Stimulated activated CD8-positive, alpha-beta memory T cell treated with anti-CD3 and anti-CD28 coated beads, Interleukin-7, amount 100 ng/mL, for 4 hours (primary cell): ENCODE data around the gene MZT2B.
"Not testable (repeated sequence)": the region's sequence is repeated elsewhere in the genome, so short reads cannot be mapped to it uniquely, and the experiment has no call there.

ENCODE experiments used
- DNase-seq, 2 donors: peaks; one replicate each; pipeline ENCODE4 v3.0.0-alpha.2; 2020; ENCODE audit warnings: low read depth in 2 of 2

MZT2B gene

GRCh38 chr2:130219147-130219546 lies 37.1 kb downstream of the MZT2B start:
- not testable (repeated sequence) for DNase-seq

DNA sequence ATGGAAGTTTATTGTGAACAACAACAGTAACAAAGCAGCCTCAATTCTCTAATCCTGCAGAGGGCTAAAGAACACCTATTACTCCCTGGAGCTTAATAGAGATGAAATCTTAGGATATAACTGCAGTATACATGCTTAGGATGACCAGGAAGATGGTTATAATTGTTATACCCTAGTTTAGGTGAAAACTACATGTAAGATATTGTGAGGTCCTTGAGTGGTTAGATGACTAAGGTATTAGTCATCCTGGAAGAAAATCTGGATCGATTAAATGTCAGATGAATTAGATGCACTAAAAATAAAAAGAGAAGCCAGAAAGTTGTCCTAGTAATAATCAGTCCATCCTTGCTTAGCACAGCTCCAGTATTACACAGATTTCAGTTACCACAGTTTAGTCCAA lies 38.4 kb downstream of the MZT2B start:
- not testable (repeated sequence) for DNase-seq

- not testable (repeated sequence) for DNase-seq
Observed at GRCh38 chr2:130222523-130222922, 40.5 kb downstream of the MZT2B start.

DNA sequence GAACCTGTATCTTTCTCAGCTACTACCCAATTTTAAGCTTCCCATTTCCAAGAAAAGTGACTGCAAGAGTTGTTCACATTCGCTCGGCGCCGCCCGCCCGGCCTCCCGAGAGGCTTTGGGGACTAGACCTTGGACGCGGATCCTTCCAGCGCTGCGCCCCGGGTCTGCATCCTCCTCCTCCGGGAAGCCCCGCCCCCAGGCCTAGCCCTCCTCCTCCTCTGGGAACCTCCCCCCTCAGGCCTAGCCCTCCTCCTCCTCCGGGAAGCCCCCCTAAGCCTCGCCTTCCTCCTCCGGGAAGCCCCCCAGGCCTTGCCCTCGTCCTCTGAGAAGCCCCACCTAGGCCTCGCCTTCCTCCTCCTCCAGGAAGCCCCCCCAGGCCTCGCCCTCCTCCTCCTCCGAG lies 45.9 kb downstream of the MZT2B start:
- not testable (repeated sequence) for DNase-seq

- not testable (repeated sequence) for DNase-seq
Observed at GRCh38 chr2:130228467-130229160, 46.6 kb downstream of the MZT2B start.

DNA sequence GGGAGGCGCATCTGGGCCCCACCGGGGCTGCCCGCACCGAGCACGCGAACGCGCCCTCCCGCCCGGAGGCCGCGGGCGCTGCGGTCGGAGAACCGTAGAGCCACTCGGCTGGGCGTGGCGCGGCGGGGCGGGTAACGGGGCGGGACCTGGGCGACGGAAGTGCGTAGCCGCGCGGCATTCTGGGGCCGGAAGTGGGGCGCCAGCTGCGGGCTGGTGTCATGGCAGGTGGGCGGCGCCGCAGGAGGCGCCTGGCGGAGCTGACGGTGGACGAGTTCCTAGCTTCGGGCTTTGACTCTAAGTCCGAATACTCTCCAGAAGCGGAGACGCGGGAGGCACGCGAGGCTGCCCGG lies 47.1 kb downstream of the MZT2B start:
- DNase-seq = not testable (repeated sequence)

DNA sequence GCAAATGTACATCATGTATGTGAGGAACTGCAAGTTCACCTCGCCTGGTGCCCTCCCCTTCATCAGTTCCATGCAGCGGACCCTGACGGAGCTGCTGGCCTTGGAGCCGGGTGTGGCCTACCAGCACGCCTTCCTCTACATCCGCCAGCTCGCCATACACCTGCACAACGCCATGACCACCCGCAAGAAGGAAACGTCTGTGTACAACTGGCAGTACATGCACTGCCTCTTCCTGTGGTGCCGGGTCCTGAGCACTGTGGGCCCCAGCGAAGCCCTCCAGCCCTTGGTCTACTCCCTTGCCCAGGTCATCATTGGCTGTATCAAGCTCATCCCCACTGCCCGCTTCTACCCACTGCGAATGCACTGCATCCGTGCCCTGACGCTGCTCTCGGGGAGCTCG lies 48.3 kb downstream of the MZT2B start:
- not testable (repeated sequence) for DNase-seq

- not testable (repeated sequence) for DNase-seq
Observed at GRCh38 chr2:130230907-130231306, 48.8 kb downstream of the MZT2B start.

DNA sequence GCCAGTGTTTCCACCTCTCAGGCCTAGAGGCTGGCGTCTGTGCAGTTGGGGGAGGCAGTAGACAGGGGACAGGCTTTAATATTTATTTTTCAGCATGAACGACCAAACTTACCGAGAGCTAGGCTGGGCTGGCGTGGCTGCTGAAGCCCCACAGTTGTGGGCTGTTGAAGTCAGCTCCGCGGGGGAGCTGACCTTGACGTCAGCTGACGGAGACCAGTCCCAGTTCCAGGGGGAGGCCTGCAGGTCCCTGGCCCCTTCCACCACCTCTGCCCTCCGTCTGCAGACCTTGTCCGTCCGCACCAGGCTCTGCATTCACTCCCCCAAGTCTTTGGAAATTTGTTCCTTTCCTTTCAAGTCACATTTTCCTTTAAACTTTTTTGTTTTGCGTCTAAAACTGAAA lies 49.6 kb downstream of the MZT2B start:
- no peak for DNase-seq

DNA sequence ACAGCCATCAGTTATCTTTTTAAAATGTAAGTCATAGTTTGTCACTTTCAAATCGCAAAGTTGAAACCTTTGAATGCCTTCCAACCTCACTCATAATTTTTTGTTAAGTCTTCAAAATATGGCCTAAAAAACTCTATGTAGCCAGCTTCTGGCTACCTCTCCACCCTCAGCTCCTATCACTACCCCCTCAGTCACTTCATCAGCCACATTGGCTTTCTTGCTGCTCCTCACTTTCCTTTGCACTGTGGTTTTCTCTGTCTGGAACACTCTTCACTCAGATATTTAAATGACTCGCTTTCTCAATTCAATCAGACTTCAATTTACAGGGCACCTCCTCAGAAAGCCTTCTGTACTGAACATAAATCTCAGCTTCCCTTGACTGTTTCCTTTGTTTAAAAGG lies 51.0 kb downstream of the MZT2B start:
- DNase-seq = not testable (repeated sequence)

DNA sequence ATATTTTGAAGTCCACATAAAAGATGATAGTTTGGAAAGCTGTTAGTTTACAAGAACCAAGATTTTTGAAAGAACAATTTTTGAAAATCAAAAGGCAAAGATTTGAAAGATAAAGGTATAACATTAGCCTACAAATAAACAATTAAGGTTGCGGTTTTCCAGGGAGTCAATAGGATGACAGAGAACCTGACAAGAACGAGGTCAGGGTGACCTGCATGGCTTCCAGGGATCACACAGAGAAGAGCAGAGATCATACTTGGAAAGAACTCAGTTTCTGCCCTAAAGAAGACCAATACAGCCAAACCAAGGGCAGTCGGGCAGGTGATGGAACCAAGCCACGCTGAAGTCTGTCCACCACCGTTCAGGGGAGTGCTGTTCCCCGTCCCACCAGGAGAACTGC lies 57.5 kb downstream of the MZT2B start:
- DNase-seq = not testable (repeated sequence)
